Measurements from ENCODE around the gene LACTB.

Gene LACTB

GRCh38 chr15:63160638-63161037, 39.0 kb downstream of the LACTB start:
- no peak overlapping the region for H3K4me3 ChIP-seq (ENCODE audit: low read length)
- no peak for DNase-seq (ENCODE audit: low read depth, low spot score)

- DNase-seq (ENCODE audit: low read depth, low spot score): no peak
- no peak overlapping the region for H3K4me3 ChIP-seq (ENCODE audit: low read length)
These were observed 41.6 kb downstream of the LACTB start for GRCh38 chr15:63163217-63163616.

GRCh38 chr15:63165166-63165859, 43.7 kb downstream of the LACTB start:
- no peak for DNase-seq (ENCODE audit: low read depth, low spot score)
- H3K4me3 ChIP-seq (ENCODE audit: low read length): no peak overlapping the region

- no peak overlapping the region for H3K4me3 ChIP-seq (ENCODE audit: low read length)
- peak; percentile 39 for DNase-seq (ENCODE audit: low read depth, low spot score)
These were observed 44.6 kb downstream of the LACTB start for GRCh38 chr15:63166219-63166618.

GRCh38 chr15:63169788-63170187, 48.1 kb downstream of the LACTB start:
- no peak for DNase-seq (ENCODE audit: low read depth, low spot score)
- no peak overlapping the region for H3K4me3 ChIP-seq (ENCODE audit: low read length)

- DNase-seq (ENCODE audit: low read depth, low spot score): no peak
- no peak overlapping the region for H3K4me3 ChIP-seq (ENCODE audit: low read length)
These were observed 50.7 kb downstream of the LACTB start for GRCh38 chr15:63172376-63172775.

- H3K4me3 ChIP-seq (ENCODE audit: low read length): no peak overlapping the region
- DNase-seq (ENCODE audit: low read depth, low spot score): no peak
These were observed 51.3 kb downstream of the LACTB start for GRCh38 chr15:63172851-63173451.

GRCh38 chr15:63176302-63176701, 54.6 kb downstream of the LACTB start:
- no peak for DNase-seq (ENCODE audit: low read depth, low spot score)
- no peak overlapping the region for H3K4me3 ChIP-seq (ENCODE audit: low read length)

- DNase-seq (ENCODE audit: low read depth, low spot score): no peak
- no peak overlapping the region for H3K4me3 ChIP-seq (ENCODE audit: low read length)
These were observed 56.4 kb downstream of the LACTB start for GRCh38 chr15:63178034-63178433.

GRCh38 chr15:63180746-63181145, 59.1 kb downstream of the LACTB start:
- H3K4me3 ChIP-seq (ENCODE audit: low read length): no peak overlapping the region
- DNase-seq (ENCODE audit: low read depth, low spot score): no peak

- no peak overlapping the region for H3K4me3 ChIP-seq (ENCODE audit: low read length)
- no peak for DNase-seq (ENCODE audit: low read depth, low spot score)
These were observed 60.0 kb downstream of the LACTB start for GRCh38 chr15:63181648-63182047.

- no peak for DNase-seq (ENCODE audit: low read depth, low spot score)
These were observed 63.5 kb downstream of the LACTB start for GRCh38 chr15:63185206-63185605.

GRCh38 chr15:63186065-63186464, 64.4 kb downstream of the LACTB start:
- H3K4me3 ChIP-seq (ENCODE audit: low read length): no peak overlapping the region
- DNase-seq (ENCODE audit: low read depth, low spot score): no peak

More at GRCh38 chr15:63185206-63185605, 63.5 kb downstream of the LACTB start:
- no peak overlapping the region for H3K4me3 ChIP-seq (ENCODE audit: low read length)

- H3K4me3 ChIP-seq (ENCODE audit: low read length): no peak overlapping the region
- no peak for DNase-seq (ENCODE audit: low read depth, low spot score)
These were observed 66.0 kb downstream of the LACTB start for GRCh38 chr15:63187589-63188226.

- no peak for DNase-seq (ENCODE audit: low read depth, low spot score)
- H3K4me3 ChIP-seq (ENCODE audit: low read length): peak overlapping the region; percentile 90
These were observed 66.7 kb downstream of the LACTB start for GRCh38 chr15:63188247-63188925.

- DNase-seq (ENCODE audit: low read depth, low spot score): peak; percentile 87
- peak within 1 kb of the TSS; percentile 90 for H3K4me3 ChIP-seq (ENCODE audit: low read length)
These were observed 67.5 kb downstream of the LACTB start, which contains the start of gene RAB8B for GRCh38 chr15:63188926-63189871. Gene RAB8B, plus strand, starts transcription at chr15:63189606. Its CDS starts 19 bp downstream, at chr15:63189625.

- DNase-seq (ENCODE audit: low read depth, low spot score): no peak
- peak overlapping the region; percentile 90 for H3K4me3 ChIP-seq (ENCODE audit: low read length)
These were observed 68.5 kb downstream of the LACTB start for GRCh38 chr15:63189941-63190768.

All from Jurkat, Clone E6-1 (cell line).